H9 (cell line): ENCODE measurements around the gene DDO. TPM values are rescaled to one million over a fixed set of nuclear protein-coding genes. Genes with fewer than 3 reads are reported as not detected.

Source experiments
- DNase-seq: peaks from one replicate; pipeline ENCODE4 v3.0.0-alpha.2; 2017
- H2AFZ ChIP-seq: one replicate; pipeline ENCODE4 v1.6.1; 2013; ENCODE audit warnings: mild to moderate bottlenecking, low read length, control low read depth, moderate library complexity
- H2AK5ac ChIP-seq: 2 replicates; pipeline ENCODE4 v1.6.1; 2013; ENCODE audit warnings: low read length, control low read depth, mixed read lengths; ENCODE audit not compliant: insufficient read length
- H2BK120ac ChIP-seq: one replicate; pipeline ENCODE4 v1.6.1; 2013; ENCODE audit warnings: low read depth, mild to moderate bottlenecking, low read length, control low read depth, inconsistent platforms; ENCODE audit not compliant: poor library complexity, severe bottlenecking
- H2BK12ac ChIP-seq: 2 replicates; pipeline ENCODE4 v1.6.1; 2013; ENCODE audit warnings: low read length, control low read depth, mixed read lengths, low read depth; ENCODE audit not compliant: insufficient read length
- H2BK15ac ChIP-seq: 2 replicates; pipeline ENCODE4 v1.6.1; 2013; ENCODE audit warnings: low read depth, low read length, control low read depth
- H2BK20ac ChIP-seq: one replicate; pipeline ENCODE4 v1.6.1; 2013; ENCODE audit warnings: low read depth, mild to moderate bottlenecking, low read length, control low read depth, inconsistent platforms; ENCODE audit not compliant: poor library complexity, severe bottlenecking
- H2BK5ac ChIP-seq: 2 replicates; pipeline ENCODE4 v1.6.1; 2013; ENCODE audit warnings: low read length, control low read depth, mixed read lengths; ENCODE audit not compliant: insufficient read length
- H3K14ac ChIP-seq: 2 replicates; pipeline ENCODE4 v1.6.1; 2013; ENCODE audit warnings: low read length, control low read depth; ENCODE audit not compliant: insufficient read depth
- H3K18ac ChIP-seq: 2 replicates; pipeline ENCODE4 v1.6.1; 2013; ENCODE audit warnings: low read depth, mild to moderate bottlenecking, mixed read lengths, low read length, control low read depth; ENCODE audit not compliant: insufficient read length
- H3K23ac ChIP-seq: 2 replicates; pipeline ENCODE4 v1.6.1; 2013; ENCODE audit warnings: low read length, control low read depth, mixed read lengths, low read depth; ENCODE audit not compliant: insufficient read length
- H3K23me2 ChIP-seq: 2 replicates; pipeline ENCODE4 v1.6.1; 2013; ENCODE audit warnings: low read depth, mild to moderate bottlenecking, mixed read lengths, low read length, control low read depth; ENCODE audit not compliant: insufficient read length, poor library complexity, severe bottlenecking
- H3K27ac ChIP-seq: 2 replicates; pipeline ENCODE4 v1.5.1; 2013; ENCODE audit warnings: low read length, control low read depth, mixed read lengths, low read depth; ENCODE audit not compliant: insufficient read length
- H3K27me3 ChIP-seq: 2 replicates; pipeline ENCODE4 v1.6.1; 2013; ENCODE audit warnings: low read length, control low read depth, inconsistent platforms; ENCODE audit not compliant: insufficient read depth
- H3K4ac ChIP-seq: 2 replicates; pipeline ENCODE4 v1.6.1; 2013; ENCODE audit warnings: low read depth, mild to moderate bottlenecking, control low read depth, inconsistent platforms, low read length, moderate library complexity
- H3K4me1 ChIP-seq: 2 replicates; pipeline ENCODE4 v1.6.1; 2013; ENCODE audit warnings: low read length, control low read depth, inconsistent platforms; ENCODE audit not compliant: insufficient read depth
- H3K4me2 ChIP-seq: 2 replicates; pipeline ENCODE4 v1.6.1; 2013; ENCODE audit warnings: low read length, control low read depth, mixed read lengths; ENCODE audit not compliant: insufficient read length, insufficient read depth
- H3K56ac ChIP-seq: 2 replicates; pipeline ENCODE4 v1.6.1; 2013; ENCODE audit warnings: low read depth, mild to moderate bottlenecking, mixed read lengths, low read length, control low read depth; ENCODE audit not compliant: insufficient read length
- H3K79me1 ChIP-seq: 2 replicates; pipeline ENCODE4 v1.6.1; 2013; ENCODE audit warnings: low read depth, mild to moderate bottlenecking, moderate library complexity, low read length, control low read depth, inconsistent platforms; ENCODE audit not compliant: insufficient read depth, poor library complexity, severe bottlenecking
- H3K79me2 ChIP-seq: 2 replicates; pipeline ENCODE4 v1.6.1; 2013; ENCODE audit warnings: low read length, control low read depth, inconsistent platforms; ENCODE audit not compliant: insufficient read depth
- H3K9ac ChIP-seq: 2 replicates; pipeline ENCODE4 v1.6.1; 2013; ENCODE audit warnings: low read length, control low read depth, mixed read lengths; ENCODE audit not compliant: insufficient read length; ENCODE audit errors: extremely low read depth
- H3K9me3 ChIP-seq: one replicate; pipeline ENCODE4 v1.6.1; 2013; ENCODE audit warnings: low read depth, low read length, inconsistent platforms; ENCODE audit not compliant: control insufficient read depth
- H3T11ph ChIP-seq: one replicate; pipeline ENCODE4 v1.6.1; 2013; ENCODE audit warnings: mild to moderate bottlenecking, low read length, control low read depth, inconsistent platforms
- H4K20me1 ChIP-seq: one replicate; pipeline ENCODE4 v1.6.1; 2013; ENCODE audit not compliant: control insufficient read depth, insufficient read length, insufficient read depth
- H4K5ac ChIP-seq: 2 replicates; pipeline ENCODE4 v1.6.1; 2013; ENCODE audit warnings: low read depth, mild to moderate bottlenecking, mixed read lengths, low read length, control low read depth; ENCODE audit not compliant: insufficient read length
- H4K8ac ChIP-seq: replicated peaks from 2 replicates; pipeline ENCODE4 v1.6.1; 2013; ENCODE audit warnings: low read length, control low read depth, mixed read lengths, low read depth; ENCODE audit not compliant: insufficient read length
- H4K91ac ChIP-seq: 2 replicates; pipeline ENCODE4 v1.6.1; 2013; ENCODE audit warnings: low read depth, mild to moderate bottlenecking, moderate library complexity, mixed read lengths, low read length, control low read depth; ENCODE audit not compliant: insufficient read length
- H3K27ac Mint-ChIP-seq, 3 experiments: 2 replicates in 2 of 3; 3 replicates in 1 of 3; pipeline ENCODE4 v1.8.0; 2020 to 2021; ENCODE audit warnings: mixed read lengths in 3 of 3, mild to moderate bottlenecking in 1 of 3, moderate library complexity in 1 of 3
- H3K27me3 Mint-ChIP-seq: 2 replicates; pipeline ENCODE4 v1.8.0; 2021; ENCODE audit warnings: low read depth, mild to moderate bottlenecking, moderate library complexity, mixed read lengths
- H3K36me3 Mint-ChIP-seq, 3 experiments: 2 replicates in 2 of 3; 3 replicates in 1 of 3; pipeline ENCODE4 v1.8.0; 2020 to 2021; ENCODE audit warnings: low read depth in 3 of 3, mixed read lengths in 3 of 3; ENCODE audit not compliant: insufficient read depth in 1 of 3
- H3K4me1 Mint-ChIP-seq, 2 experiments: 2 replicates each; pipeline ENCODE4 v1.8.0; 2020; ENCODE audit warnings: mixed read lengths in 2 of 2
- H3K4me3 Mint-ChIP-seq, 2 experiments: 2 replicates in 1 of 2; 3 replicates in 1 of 2; pipeline ENCODE4 v1.8.0; 2020 to 2021; ENCODE audit warnings: mild to moderate bottlenecking in 2 of 2, mixed read lengths in 2 of 2, moderate library complexity in 1 of 2
- H3K9me3 Mint-ChIP-seq, 2 experiments: 2 replicates in 1 of 2; 3 replicates in 1 of 2; pipeline ENCODE4 v1.8.0; 2020; ENCODE audit warnings: mild to moderate bottlenecking in 2 of 2, mixed read lengths in 2 of 2, moderate library complexity in 1 of 2
- WGBS: extraction: QIAGEN DNeasy Blood & Tissue Kit; methylation state at CpG from one replicate; pipeline ENCODE4 v1.1.7; 2013; ENCODE audit warnings: missing lambda C conversion rate, low lambda C conversion rate, mixed read lengths; ENCODE audit not compliant: insufficient read length; ENCODE audit errors: extremely low coverage; 5-methylcytosine and 5-hydroxymethylcytosine counted together
- total RNA-seq: library from RNA; stranded (reverse); gene quantifications from 2 replicates; pipeline ENCODE4 v1.2.1, GENCODE V29; 2021
- TF ChIP-seq, protein P1 (sequence below): fragments of 200-600 bp; sonication (generic); conservative IDR thresholded peaks from 3 replicates; pipeline ENCODE4 v1.8.0; 2021; ENCODE audit warnings: antibody characterized with exemption, mild to moderate bottlenecking

Gene DDO
- total RNA-seq, 1 experiment from 2014 or later, result not detected

DNA sequence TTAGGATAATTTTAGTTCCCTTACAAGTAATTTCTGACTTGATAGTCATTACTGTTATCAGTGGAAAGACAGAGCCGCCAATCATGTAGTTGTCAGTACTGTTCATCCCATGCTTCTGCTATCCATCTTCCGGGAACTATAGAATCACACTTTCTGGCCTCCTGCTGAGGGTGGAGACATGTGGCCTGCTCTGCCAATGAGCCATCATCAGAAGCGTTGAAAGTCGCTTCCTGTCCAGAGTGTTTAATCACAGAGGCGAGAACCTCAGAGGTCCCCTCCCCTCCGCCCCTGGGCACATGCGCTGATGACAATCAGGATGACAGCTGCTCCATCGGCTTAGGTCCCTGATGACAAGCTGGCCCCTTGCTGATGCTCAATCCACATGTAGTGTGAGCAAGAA, 3.0 kb downstream of the DDO start:
- H3K4me1 Mint-ChIP-seq, result no peaks in the 10 kb centered on the region; a peak in 1 of 4 replicates
- Histone ChIP-seq H3K27ac (no peak overlapping the region), H2BK12ac (no peak overlapping the region), H3K18ac (no peak overlapping the region), H4K20me1 (no peaks in the 10 kb centered on the region), H2AFZ (no peak overlapping the region), H2BK20ac (no peak overlapping the region), H3K79me2 (no peaks in the 10 kb centered on the region), H2BK15ac (no peak overlapping the region), H3K14ac (no peak overlapping the region), H3K23ac (no peak overlapping the region), H3K4me2 (no peak overlapping the region), H4K5ac (no peak overlapping the region), H2BK120ac (no peak overlapping the region), H3K27me3 (no peaks in the 10 kb centered on the region), H3K56ac (no peak overlapping the region), H3T11ph (no peak overlapping the region), H3K23me2 (no peaks in the 10 kb centered on the region), H2AK5ac (no peak overlapping the region), H4K91ac (no peak overlapping the region), H2BK5ac (no peak overlapping the region), H3K9ac (no peak overlapping the region), H4K8ac (no peak overlapping the region), H3K4me1 (no peaks in the 10 kb centered on the region), H3K9me3 (no peaks in the 10 kb centered on the region), H3K4ac (no peak overlapping the region), H3K79me1 (no peaks in the 10 kb centered on the region)
- no peak overlapping the region for H3K4me3 Mint-ChIP-seq
- H3K36me3 Mint-ChIP-seq, result peaks cover 0 to 6% (median 4%) of the 10 kb centered on the region in 3 experiments; a peak in 1 of 7 replicates
- TF ChIP-seq, protein P1, sequence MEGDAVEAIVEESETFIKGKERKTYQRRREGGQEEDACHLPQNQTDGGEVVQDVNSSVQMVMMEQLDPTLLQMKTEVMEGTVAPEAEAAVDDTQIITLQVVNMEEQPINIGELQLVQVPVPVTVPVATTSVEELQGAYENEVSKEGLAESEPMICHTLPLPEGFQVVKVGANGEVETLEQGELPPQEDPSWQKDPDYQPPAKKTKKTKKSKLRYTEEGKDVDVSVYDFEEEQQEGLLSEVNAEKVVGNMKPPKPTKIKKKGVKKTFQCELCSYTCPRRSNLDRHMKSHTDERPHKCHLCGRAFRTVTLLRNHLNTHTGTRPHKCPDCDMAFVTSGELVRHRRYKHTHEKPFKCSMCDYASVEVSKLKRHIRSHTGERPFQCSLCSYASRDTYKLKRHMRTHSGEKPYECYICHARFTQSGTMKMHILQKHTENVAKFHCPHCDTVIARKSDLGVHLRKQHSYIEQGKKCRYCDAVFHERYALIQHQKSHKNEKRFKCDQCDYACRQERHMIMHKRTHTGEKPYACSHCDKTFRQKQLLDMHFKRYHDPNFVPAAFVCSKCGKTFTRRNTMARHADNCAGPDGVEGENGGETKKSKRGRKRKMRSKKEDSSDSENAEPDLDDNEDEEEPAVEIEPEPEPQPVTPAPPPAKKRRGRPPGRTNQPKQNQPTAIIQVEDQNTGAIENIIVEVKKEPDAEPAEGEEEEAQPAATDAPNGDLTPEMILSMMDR, result no peak
- peaks cover 5% of the 10 kb centered on the region for H3K27me3 Mint-ChIP-seq
- no CpG with 5 or more reads among the region's 8 CpGs for WGBS
- peaks cover 4 to 7% of the 10 kb centered on the region in 2 experiments; a peak in 3 of 5 replicates for H3K9me3 Mint-ChIP-seq
- no peak overlapping the region for H3K27ac Mint-ChIP-seq
- no peak for DNase-seq
